H1 (cell line): ENCODE data around the gene CPNE4. TPM values are rescaled to one million over a fixed set of nuclear protein-coding genes. Genes with fewer than 3 reads are reported as not detected.

Source experiments
- CHD7 ChIP-seq: fragments of 300-600 bp; sonication (generic); IDR thresholded peaks from 2 replicates; pipeline ENCODE4 v1.7.1; 2012; ENCODE audit warnings: low read length, moderate library complexity, mild to moderate bottlenecking, inconsistent platforms; ENCODE audit not compliant: insufficient replicate concordance
- EZH2 ChIP-seq: fragments of 200-600 bp; sonication (generic); IDR thresholded peaks from 2 replicates; pipeline ENCODE4 v1.7.1; 2012; ENCODE audit warnings: low read depth, mild to moderate bottlenecking, moderate library complexity, low read length, inconsistent platforms; ENCODE audit not compliant: severe bottlenecking
- SIRT6 ChIP-seq: IDR thresholded peaks from one replicate; pipeline ENCODE4 v1.7.1; 2012; ENCODE audit warnings: low read length, inconsistent platforms
- ZNF274 ChIP-seq: IDR thresholded peaks from 2 replicates; pipeline ENCODE4 v1.7.0; 2012; ENCODE audit warnings: low read length, borderline replicate concordance; ENCODE audit errors: extremely low read depth
- polyA plus RNA-seq, 7 experiments: library from polyadenylated mRNA; depleted of rRNA in 3 of 7; stranded (reverse) in 5 of 7; unstranded in 2 of 7; fragments of >200 nt in 5 of 7; fragments of 200-250 nt in 2 of 7; gene quantifications; 1 replicate in 5 of 7; 2 replicates in 1 of 7; 4 replicates in 1 of 7; pipeline versions ENCODE4 v1.2.1 to v1.2.3, GENCODE V29; 2011 to 2013; ENCODE audit warnings: missing spikeins in 2 of 7, mixed read lengths in 2 of 7
- total RNA-seq: library from RNA; stranded (reverse); fragmentation: NEBNext Ultra II Directional; extraction: Animal tissue kit (Norgen Biotek cat#: 25700); gene quantifications from 2 replicates; pipeline ENCODE4 v1.2.1, GENCODE V29; 2021

CPNE4 gene
- total and polyA plus RNA-seq, 2 of the 8 experiments (the other 6 are each of a cell fraction or from before 2014, with no cell fraction given), result 0.82 to 3.8 TPM

- TF ChIP-seq CHD7 (no peak), EZH2 (no peak), SIRT6 (no peak), ZNF274 (no peak)
- TF ChIP-seq, all 59 proteins: peak for 0
Observed at GRCh38 chr3:131688370-131688769, 346.4 kb downstream of the CPNE4 start (continued).
